ENCODE results near the gene NPTXR.

Gene NPTXR

GRCh38 chr22:38774496-38775166 is 69.2 kb downstream of the NPTXR start:
- DNase-seq (ENCODE audit: low read depth in 3 of 3, low spot score in 1 of 3) = no peak

- no peak for DNase-seq (ENCODE audit: low read depth in 3 of 3, low spot score in 1 of 3)
Measured at GRCh38 chr22:38773363-38773946, 70.4 kb downstream of the NPTXR start.

DNA sequence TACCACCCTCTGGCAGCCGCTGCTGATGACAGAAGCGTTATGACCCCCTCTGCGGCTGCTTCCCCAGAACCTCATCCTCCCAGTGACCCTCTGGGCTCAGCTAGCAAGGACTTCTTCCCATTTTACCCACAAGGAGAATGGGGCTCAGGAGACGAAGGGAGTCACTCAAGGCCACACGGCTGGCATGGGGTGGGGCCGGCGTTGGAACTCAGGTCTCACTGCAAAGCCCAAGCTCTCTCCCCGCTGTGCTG is 71.3 kb downstream of the NPTXR start:
- no peak for DNase-seq (ENCODE audit: low read depth in 3 of 3, low spot score in 1 of 3)

GRCh38 chr22:38770257-38770949 is 73.4 kb downstream of the NPTXR start:
- no peak for DNase-seq (ENCODE audit: low read depth in 3 of 3, low spot score in 1 of 3)

Measured in stimulated activated CD4-positive, alpha-beta T cell treated with anti-CD3 and anti-CD28 coated beads, TNF-alpha, amount 100 ng/mL, for 1 hour (primary cell).